ENCODE measurements around the gene SLC17A8.

SLC17A8 gene

DNA sequence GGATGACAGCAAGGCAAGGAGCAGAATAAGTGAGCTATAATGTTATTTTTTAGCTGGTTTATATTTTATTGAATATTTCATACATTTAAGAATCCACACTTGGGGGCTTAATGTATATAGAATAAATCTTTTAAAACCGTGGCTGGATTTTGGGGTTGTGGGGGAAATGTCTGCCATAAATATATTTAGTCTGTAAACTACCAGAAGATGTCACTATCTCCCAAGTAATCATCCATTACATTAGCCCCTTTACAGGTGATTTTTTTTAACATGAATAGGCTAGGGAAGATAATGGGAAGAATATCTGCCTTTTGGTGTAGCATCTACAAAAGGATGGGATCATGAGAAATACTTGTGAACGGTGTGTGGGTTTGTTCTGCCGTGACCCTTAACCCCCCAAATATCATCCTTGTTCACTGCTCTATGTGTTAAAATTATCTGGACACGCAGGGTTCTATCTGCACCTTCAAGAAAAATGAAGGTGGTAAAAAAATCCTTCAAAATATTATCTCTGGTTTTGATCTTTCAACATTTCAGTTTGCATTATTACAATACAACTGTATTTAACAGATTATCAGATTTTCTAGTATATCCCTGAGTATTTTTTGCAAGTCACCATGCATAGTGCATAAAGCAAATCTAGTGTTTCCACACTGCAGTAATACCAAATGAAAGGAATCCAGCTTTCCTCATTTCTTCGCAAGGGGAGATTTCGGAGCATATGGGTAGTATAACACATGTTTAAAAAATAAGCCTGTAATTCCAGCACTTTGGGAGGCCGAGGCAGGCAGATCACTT is 8.0 kb upstream of the SLC17A8 start:
- TF ChIP-seq ZNF274 (IDR thresholded peaks at IDR 0.05; ENCODE audit: low read depth, low read length), result no peak
- no peak overlapping the region for H3K4me3 ChIP-seq (ENCODE audit: low read length)

DNA sequence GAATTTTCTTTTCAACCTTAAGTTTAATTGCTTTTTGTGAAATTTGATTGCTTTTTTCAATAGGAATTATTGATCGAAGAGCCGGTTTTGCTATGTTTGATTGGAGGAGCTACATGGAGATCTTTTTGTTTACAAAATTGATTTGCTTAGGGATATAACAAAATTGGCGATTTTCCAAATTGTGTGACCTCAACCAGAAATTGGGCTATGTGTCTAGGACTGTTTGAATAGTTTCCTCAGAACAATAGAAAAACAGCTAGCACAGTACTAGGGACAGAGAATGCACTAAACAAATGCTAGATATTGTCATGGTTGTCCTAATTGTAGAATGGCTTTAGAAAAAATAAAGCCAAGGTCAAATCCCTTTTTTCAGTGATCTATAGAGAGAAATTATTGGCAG is 2.4 kb downstream of the SLC17A8 start:
- TF ChIP-seq ZNF274 (IDR thresholded peaks at IDR 0.05; ENCODE audit: low read depth, low read length), result no peak
- H3K4me3 ChIP-seq (ENCODE audit: low read length), result no peak overlapping the region

DNA sequence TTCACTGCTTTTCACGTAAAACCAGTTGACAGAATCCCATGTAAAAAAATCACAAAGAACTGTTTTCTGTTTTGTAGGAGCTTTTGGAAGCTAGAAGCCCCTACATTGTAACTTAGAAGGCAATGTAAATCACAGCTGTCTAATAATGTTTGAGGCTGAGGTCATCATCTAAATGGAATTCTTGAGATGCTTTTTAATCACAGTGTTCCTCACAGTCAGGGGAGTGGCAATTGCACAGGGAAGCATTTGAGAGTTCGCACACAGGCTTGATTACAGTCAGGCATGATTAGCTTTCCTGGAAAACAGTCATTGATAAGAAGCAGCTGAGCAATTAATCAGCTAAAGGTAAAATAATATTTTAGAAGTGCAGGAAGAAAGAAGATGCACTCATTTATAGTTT is 2.9 kb downstream of the SLC17A8 start:
- no peak for TF ChIP-seq ZNF274 (IDR thresholded peaks at IDR 0.05; ENCODE audit: low read depth, low read length)
- H3K4me3 ChIP-seq (ENCODE audit: low read length), result no peak overlapping the region

DNA sequence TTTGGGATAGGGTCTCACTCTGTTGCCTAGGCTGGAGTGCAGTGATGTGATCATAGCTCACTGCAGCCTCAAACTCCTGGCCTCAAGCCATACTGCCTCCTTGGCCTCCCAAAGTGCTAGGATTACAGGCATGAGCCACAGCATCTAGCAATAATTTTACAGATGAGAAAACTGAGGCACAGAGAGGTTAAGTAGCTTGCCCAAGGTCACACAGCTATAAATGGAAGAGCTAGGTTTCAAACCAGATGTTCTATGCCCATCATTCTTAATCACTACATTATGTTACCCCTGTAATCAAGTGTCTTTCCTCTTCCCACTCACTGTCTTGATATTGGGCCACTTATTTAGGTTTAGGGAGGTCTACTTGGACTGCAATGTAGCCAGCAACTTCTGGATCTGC is 3.6 kb downstream of the SLC17A8 start:
- no peak for TF ChIP-seq ZNF274 (IDR thresholded peaks at IDR 0.05; ENCODE audit: low read depth, low read length)
- H3K4me3 ChIP-seq (ENCODE audit: low read length), result no peak overlapping the region

DNA sequence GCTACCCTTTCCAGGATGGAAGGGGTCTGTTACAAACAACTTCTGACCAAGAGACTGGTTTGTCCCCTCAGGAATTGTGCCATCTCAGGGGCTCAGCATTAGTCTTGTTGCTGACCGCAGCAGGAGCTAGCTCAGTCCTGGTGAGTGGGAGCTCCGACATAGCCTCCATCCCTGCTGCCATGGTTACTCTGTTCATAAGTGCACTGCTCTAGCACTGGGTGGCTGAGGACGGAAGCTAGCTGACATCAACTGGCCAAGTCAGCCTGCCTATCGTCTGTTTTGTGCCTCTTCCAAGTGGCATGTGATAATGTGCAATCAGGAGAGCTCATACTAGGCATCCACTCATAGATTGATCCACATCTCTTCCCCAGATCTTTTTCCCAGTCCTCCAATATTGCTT is 7.5 kb downstream of the SLC17A8 start:
- no peak for TF ChIP-seq ZNF274 (IDR thresholded peaks at IDR 0.05; ENCODE audit: low read depth, low read length)
- H3K4me3 ChIP-seq (ENCODE audit: low read length), result no peak overlapping the region

DNA sequence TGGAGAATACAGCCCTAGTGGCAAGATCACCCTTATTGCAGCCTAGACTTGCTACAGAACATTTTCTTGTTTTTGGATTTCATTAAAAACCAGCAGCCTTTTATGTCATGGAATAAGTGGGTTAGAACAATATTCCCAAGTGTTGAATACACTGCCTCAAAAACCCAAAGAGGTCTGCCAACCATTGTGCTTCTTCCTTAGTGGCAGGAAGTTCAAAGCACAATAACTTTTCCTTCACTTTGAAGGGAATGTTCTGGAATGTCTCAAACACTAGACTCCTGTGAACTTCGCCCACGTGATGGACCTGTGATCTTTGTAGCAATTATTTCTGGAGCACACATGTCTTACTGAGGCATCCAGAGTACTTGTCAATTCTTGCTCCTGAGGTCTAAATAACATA is 8.5 kb downstream of the SLC17A8 start:
- no peak for TF ChIP-seq ZNF274 (IDR thresholded peaks at IDR 0.05; ENCODE audit: low read depth, low read length)
- no peak overlapping the region for H3K4me3 ChIP-seq (ENCODE audit: low read length)

DNA sequence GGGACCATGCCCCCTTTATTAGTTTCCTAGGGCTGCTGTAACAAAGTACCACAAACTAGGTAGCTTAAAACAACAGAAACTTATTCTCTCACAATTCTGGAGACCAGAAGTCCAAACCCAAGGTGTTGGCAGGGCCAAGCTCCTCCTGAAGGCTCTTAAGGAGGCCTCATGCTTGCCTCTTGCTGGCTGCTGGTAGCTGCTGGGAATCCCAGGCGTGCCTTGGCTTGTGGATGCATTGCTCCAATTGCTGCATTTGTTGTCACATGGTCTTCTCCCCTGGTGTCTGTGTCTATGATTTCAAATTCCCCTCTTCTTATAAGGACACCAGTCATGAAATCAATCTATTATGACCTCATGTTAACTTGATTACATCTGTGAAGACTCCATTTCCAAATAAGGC is 11.2 kb downstream of the SLC17A8 start:
- no peak for TF ChIP-seq ZNF274 (IDR thresholded peaks at IDR 0.05; ENCODE audit: low read depth, low read length)
- no peak overlapping the region for H3K4me3 ChIP-seq (ENCODE audit: low read length)

DNA sequence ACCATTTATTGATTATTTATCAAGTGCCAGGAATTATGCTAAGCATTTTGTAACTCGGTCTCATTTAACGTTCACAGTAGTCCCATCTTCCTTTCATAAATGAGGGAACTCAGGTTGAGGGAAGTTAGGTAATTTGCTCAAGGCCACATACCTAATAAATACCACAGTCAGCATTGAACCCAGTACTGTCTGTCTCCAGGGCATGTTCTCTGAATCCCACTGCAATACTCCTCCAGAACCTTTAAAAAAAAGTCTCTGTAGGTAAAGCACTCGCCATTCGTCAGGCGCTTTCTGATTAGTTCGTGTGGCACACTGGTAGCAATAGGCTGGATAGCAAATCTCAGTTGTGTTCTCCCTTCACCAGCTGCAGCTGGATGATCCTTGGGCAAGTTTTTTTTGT is 14.3 kb downstream of the SLC17A8 start:
- TF ChIP-seq ZNF274 (IDR thresholded peaks at IDR 0.05; ENCODE audit: low read depth, low read length), result no peak
- H3K4me3 ChIP-seq (ENCODE audit: low read length), result no peak overlapping the region

DNA sequence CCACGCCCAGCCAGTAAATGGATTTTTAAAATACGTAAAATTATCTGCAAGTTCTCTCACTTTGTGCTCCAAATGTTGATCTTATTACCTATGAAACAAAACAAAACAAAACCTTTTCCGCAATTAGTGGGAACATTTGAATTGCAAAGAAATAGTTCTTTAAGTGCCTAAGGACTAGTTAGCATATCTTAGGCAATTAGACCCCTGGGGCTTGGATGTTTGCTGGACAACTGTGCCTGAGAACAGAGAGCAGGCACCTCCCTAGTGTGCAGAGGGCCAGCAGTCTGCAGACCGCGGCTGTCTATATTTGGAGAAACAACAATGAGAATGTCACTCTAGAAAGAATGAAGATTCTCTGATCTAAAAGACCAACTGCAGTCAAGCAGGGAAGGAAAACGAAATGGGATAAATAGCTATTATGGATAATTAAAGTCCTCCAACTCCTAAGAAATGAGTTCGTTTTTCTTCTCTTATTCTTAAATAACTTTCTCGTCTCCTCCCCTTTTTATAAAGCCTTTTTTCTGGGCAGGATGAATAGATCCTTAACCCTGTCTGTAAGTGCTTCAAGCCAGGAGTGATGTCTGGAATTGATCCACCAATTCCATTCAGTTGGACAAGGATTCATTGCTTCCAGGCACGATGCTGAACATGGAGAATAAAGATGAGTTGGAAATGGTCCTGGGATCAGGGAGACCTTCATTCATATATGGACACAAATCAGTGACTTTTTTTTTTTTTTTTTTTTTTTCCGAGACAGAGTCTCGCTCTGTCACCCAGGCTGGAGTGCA is 16.2 kb downstream of the SLC17A8 start:
- H3K4me3 ChIP-seq (ENCODE audit: low read length), result no peak overlapping the region
- TF ChIP-seq ZNF274 (IDR thresholded peaks at IDR 0.05; ENCODE audit: low read depth, low read length), result no peak

DNA sequence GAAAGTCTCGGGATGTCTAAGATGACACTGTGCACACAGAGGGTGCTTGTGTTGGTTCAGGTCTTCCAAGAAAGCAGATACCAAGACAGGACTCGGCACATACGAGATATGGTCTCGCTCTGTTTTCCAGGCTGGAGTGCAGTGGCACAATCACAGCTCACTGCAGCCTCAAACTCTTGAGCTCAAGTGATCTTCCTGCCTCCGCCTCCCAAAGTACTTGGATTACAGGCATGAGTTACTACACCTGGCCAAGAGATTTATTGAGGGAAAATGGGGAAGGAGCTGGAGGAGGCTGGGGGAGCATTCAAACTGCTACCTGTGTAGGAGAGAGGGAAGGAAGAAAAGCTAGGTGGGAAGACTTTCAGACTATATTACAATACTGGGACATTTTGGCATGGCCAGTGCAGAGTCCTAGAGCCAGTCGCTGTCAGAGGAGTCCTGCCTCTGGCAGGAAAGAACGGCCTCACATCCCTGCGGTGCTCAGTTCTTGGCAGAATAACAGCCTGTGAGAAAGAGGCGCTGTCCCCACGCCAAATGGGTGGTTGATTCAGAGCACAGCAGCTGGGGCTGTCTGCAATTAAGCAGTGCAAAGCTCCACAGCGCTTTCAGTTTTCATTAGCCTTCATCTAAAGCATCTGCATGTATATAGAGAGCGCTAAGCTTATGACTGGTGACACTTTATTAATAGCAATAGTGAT is 18.3 kb downstream of the SLC17A8 start:
- H3K4me3 ChIP-seq (ENCODE audit: low read length), result no peak overlapping the region
- no peak for TF ChIP-seq ZNF274 (IDR thresholded peaks at IDR 0.05; ENCODE audit: low read depth, low read length)

DNA sequence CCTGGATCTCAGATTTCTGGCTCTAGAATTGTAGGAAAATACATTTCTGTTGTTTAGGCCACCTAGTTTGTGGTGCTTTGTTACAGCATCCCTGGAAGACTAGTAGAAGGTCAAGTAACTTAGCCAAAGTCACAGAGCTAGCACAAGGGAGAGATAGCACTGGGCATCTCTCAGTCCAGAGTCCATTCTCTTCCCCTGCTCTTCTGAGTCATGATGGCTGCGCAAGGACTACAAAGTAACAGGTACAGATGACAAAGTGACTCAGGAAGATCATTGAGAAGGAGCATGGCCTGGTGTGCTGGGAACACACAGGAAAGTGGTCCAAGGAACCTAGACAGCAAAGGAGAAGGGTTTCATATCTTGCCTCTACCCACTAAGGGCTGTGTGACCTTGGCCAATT is 19.3 kb downstream of the SLC17A8 start:
- TF ChIP-seq ZNF274 (IDR thresholded peaks at IDR 0.05; ENCODE audit: low read depth, low read length), result no peak
- H3K4me3 ChIP-seq (ENCODE audit: low read length), result no peak overlapping the region

DNA sequence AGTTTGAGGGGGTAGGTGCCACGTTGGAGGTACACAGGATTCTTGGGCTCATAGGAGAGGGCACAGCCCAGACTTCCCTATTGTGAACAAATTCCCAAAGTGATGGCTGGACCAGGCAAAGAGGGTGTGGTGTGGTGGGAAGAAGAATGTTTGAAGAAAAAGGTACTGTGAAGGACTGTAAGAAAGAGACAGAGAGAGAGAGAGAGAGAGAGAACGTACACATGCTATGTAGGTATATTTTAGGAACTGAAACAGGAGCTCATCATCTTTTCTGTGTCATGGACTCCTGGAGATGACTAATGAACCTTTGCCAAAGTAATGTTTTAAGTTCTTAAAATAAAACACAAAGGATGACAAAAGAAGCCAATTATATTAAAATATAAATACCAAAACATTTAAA is 24.5 kb downstream of the SLC17A8 start:
- no peak overlapping the region for H3K4me3 ChIP-seq (ENCODE audit: low read length)
- TF ChIP-seq ZNF274 (IDR thresholded peaks at IDR 0.05; ENCODE audit: low read depth, low read length), result no peak

DNA sequence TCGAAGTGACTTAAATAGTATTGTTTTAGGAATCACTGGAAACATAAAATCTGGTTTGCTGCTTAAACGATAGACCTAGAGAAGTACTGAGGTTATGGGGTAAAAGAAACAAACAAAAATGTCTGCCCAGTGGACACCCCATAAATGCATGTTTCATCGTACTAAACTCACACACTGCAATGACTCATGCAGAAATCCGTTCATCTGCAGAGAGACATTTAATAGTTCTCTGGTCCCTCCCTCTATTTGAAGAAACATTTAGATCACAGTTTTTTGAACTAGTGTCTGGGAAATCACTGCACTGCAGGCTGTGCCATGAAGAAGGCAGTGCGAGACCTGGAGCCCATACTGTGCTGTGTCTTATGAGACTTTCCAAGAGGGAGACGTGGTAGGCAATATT is 25.5 kb downstream of the SLC17A8 start:
- TF ChIP-seq ZNF274 (IDR thresholded peaks at IDR 0.05; ENCODE audit: low read depth, low read length), result no peak
- H3K4me3 ChIP-seq (ENCODE audit: low read length), result no peak overlapping the region

DNA sequence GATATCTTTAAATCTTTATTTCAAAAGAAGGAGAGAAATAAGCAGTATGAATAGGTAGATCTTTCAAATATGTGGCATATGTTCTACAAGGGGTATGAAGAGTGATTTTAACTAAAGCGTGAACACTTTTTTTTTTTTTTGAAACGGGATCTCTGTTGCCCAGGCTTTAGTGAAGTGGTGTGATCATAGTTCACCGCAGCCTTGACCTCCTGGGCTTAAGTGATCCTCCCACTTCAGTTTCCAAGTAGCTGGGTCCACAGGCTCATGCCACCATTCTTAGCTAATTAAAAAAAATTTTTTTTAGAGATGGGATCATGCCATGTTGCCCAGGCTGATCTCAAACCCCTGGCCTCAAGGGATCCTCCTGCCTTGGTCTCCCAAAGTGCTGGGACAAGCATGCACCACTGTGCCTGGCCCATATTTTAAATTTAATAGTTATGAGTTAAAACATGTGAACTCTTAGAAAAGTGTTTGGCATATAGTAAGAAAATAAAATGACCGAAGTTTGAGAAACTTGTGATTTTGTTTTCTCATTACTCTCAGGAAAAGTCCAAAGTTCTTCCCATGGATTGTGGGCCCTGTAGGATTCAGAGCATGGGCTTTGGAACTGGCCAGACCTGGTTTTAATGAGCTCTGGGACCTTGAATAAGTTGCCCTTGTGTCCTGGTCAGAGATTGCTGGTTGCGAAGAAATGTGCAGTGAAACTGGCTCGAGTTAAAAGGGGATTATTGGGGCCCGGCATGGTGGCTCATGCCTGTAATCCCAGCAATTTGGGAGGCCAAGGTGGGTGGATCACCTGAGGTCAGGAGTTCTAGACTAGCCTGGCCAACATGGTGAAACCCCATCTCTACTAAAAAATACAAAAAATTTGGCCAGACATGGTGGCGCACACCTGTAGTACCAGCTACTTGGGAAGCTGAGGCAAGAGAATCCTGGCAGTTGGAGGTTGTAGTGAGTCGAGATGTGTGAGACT is 27.0 kb downstream of the SLC17A8 start:
- no peak overlapping the region for H3K4me3 ChIP-seq (ENCODE audit: low read length)
- no peak for TF ChIP-seq ZNF274 (IDR thresholded peaks at IDR 0.05; ENCODE audit: low read depth, low read length)
